ENCODE results near the gene EIF2A. TPM values are rescaled to one million over a fixed set of nuclear protein-coding genes. Genes with fewer than 3 reads are reported as not detected.

EIF2A gene
- total and polyA plus RNA-seq, 2 of the 13 experiments (the other 11 are each of a cell fraction or from before 2014, with no cell fraction given): 124 to 139 TPM

DNA sequence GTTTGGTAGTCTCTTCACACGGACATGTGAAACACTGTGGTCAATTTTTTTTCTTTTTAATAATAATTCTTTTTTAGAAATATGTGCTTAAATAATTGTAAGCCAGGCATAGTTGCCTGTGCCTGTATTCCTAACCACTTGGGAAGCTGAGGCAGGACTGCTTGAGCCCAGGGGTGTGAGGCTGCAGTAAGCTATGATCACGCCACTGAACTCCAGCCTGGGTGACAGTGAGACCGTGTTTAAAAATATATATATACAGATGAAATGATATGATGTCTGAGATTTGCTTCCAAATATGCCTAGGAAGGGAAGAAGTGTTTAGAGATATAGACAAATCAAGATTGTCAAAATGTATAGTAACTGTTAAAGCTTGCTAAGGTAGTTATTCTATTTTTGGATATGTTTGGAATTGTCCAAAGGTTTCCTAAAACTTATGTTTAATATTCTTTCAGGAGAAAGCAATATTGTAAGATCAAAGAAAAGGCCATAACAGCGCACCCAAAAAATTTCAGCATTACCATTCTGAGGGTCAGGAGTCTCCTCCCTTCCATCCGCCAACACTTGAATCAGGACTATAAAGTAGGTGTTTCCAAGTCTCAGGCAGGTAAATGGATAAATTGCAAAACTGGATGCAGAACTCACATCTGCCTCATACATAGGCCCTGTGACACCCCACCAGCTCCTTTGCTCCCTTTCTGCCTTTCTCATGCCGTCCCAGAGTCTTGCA, 56.0 kb downstream of the EIF2A start (continued):
- TF ChIP-seq SIN3A (IDR thresholded peaks at IDR 0.05; ENCODE audit: borderline replicate concordance, low read depth, low read length) (0 out of 2 replicates have a peak, but pooled peaks have one; percentile 41), ZNF572 (CRISPR knock-in tag; IDR thresholded peaks at IDR 0.05) (no peak), ZNF850 (CRISPR knock-in tag; conservative IDR thresholded peaks at IDR 0.05) (0 out of 2 replicates have a peak, but pooled peaks have one; percentile 31), HOXA3 (CRISPR knock-in tag; IDR thresholded peaks at IDR 0.05) (no peak), CHD2 (IDR thresholded peaks at IDR 0.05; ENCODE audit: low read depth, low read length) (no peak), SNRNP70 (IDR thresholded peaks at IDR 0.05; ENCODE audit: low read depth, low read length) (no peak), REPIN1 (CRISPR knock-in tag; IDR thresholded peaks at IDR 0.05; ENCODE audit: borderline replicate concordance, low read depth) (no peak), ZNF589 (CRISPR knock-in tag; conservative IDR thresholded peaks at IDR 0.05) (no peak), ZNF777 (CRISPR knock-in tag; IDR thresholded peaks at IDR 0.05) (no peak), ZFP90 (CRISPR knock-in tag; IDR thresholded peaks at IDR 0.05; ENCODE audit: borderline replicate concordance) (no peak), ZNF598 (CRISPR knock-in tag; IDR thresholded peaks at IDR 0.05; ENCODE audit: borderline replicate concordance) (no peak), TSC22D2 (CRISPR knock-in tag; IDR thresholded peaks at IDR 0.05; ENCODE audit: borderline replicate concordance) (no peak), PRPF4 (IDR thresholded peaks at IDR 0.05; ENCODE audit: low read depth, low read length, poor library complexity, severe bottlenecking) (no peak), ZSCAN9 (CRISPR knock-in tag; IDR thresholded peaks at IDR 0.05; ENCODE audit: borderline replicate concordance) (0 out of 2 replicates have a peak, but pooled peaks have one; percentile 24), ZNF446 (CRISPR knock-in tag; IDR thresholded peaks at IDR 0.05) (no peak), HOXA7 (CRISPR knock-in tag; IDR thresholded peaks at IDR 0.05) (no peak), ZFP36 (IDR thresholded peaks at IDR 0.05; ENCODE audit: borderline replicate concordance, low read depth, low read length, partially characterized antibody) (no peak)
- TF ChIP-seq, protein P1, sequence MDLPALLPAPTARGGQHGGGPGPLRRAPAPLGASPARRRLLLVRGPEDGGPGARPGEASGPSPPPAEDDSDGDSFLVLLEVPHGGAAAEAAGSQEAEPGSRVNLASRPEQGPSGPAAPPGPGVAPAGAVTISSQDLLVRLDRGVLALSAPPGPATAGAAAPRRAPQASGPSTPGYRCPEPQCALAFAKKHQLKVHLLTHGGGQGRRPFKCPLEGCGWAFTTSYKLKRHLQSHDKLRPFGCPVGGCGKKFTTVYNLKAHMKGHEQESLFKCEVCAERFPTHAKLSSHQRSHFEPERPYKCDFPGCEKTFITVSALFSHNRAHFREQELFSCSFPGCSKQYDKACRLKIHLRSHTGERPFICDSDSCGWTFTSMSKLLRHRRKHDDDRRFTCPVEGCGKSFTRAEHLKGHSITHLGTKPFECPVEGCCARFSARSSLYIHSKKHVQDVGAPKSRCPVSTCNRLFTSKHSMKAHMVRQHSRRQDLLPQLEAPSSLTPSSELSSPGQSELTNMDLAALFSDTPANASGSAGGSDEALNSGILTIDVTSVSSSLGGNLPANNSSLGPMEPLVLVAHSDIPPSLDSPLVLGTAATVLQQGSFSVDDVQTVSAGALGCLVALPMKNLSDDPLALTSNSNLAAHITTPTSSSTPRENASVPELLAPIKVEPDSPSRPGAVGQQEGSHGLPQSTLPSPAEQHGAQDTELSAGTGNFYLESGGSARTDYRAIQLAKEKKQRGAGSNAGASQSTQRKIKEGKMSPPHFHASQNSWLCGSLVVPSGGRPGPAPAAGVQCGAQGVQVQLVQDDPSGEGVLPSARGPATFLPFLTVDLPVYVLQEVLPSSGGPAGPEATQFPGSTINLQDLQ (CRISPR knock-in tag; IDR thresholded peaks at IDR 0.05): no peak
- TF ChIP-seq, protein P2, sequence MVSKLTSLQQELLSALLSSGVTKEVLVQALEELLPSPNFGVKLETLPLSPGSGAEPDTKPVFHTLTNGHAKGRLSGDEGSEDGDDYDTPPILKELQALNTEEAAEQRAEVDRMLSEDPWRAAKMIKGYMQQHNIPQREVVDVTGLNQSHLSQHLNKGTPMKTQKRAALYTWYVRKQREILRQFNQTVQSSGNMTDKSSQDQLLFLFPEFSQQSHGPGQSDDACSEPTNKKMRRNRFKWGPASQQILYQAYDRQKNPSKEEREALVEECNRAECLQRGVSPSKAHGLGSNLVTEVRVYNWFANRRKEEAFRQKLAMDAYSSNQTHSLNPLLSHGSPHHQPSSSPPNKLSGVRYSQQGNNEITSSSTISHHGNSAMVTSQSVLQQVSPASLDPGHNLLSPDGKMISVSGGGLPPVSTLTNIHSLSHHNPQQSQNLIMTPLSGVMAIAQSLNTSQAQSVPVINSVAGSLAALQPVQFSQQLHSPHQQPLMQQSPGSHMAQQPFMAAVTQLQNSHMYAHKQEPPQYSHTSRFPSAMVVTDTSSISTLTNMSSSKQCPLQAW (CRISPR knock-in tag; IDR thresholded peaks at IDR 0.05): 0 out of 2 replicates have a peak, but pooled peaks have one; percentile 40
- TF ChIP-seq, protein P3, sequence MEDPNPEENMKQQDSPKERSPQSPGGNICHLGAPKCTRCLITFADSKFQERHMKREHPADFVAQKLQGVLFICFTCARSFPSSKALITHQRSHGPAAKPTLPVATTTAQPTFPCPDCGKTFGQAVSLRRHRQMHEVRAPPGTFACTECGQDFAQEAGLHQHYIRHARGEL (CRISPR knock-in tag; IDR thresholded peaks at IDR 0.05): no peak
- TF ChIP-seq, protein P4, sequence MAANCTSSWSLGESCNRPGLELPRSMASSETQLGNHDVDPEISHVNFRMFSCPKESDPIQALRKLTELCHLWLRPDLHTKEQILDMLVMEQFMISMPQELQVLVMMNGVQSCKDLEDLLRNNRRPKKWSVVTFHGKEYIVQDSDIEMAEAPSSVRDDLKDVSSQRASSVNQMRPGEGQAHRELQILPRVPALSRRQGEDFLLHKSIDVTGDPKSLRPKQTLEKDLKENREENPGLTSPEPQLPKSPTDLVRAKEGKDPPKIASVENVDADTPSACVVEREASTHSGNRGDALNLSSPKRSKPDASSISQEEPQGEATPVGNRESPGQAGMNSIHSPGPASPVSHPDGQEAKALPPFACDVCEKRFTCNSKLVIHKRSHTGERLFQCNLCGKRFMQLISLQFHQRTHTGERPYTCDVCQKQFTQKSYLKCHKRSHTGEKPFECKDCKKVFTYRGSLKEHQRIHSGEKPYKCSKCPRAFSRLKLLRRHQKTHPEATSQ (CRISPR knock-in tag; IDR thresholded peaks at IDR 0.05; ENCODE audit: borderline replicate concordance): no peak
- TF ChIP-seq, protein P5, sequence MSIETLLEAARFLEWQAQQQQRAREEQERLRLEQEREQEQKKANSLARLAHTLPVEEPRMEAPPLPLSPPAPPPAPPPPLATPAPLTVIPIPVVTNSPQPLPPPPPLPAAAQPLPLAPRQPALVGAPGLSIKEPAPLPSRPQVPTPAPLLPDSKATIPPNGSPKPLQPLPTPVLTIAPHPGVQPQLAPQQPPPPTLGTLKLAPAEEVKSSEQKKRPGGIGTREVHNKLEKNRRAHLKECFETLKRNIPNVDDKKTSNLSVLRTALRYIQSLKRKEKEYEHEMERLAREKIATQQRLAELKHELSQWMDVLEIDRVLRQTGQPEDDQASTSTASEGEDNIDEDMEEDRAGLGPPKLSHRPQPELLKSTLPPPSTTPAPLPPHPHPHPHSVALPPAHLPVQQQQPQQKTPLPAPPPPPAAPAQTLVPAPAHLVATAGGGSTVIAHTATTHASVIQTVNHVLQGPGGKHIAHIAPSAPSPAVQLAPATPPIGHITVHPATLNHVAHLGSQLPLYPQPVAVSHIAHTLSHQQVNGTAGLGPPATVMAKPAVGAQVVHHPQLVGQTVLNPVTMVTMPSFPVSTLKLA (IDR thresholded peaks at IDR 0.05): no peak
